ENCODE data around the gene MINDY1. TPM values are rescaled to one million over a fixed set of nuclear protein-coding genes. Genes with fewer than 3 reads are reported as not detected.

Gene MINDY1
- total and polyA plus RNA-seq, 12 donors, result 6.0 to 37.5 (median 22.3) TPM

DNA sequence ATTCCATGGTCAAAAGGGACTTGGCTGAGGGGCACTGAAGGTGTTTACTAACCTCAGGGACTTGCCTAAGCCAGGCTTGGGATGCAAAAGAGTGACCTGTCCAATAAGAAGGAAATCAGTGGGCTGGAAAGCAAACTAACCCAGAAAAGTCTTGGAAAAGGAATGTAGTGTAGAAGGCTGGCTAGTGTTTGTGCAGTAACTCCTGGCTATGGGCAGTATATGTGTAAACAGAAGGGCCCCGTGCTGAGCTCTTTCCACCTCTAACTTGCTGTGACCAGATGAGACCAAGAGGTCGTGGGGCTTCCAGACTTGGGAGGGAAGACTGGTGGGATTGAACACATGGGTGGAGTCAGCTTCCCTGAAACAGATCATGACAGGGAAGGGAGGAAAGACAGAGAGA is 4.1 kb downstream of the MINDY1 start:
- H3K27ac ChIP-seq, result peak overlapping the region in 1 of 5 donors; percentile 17
- 60 to 77% (median 68%) methylated on average over 2 of the region's 2 CpGs for WGBS, 4 donors
- no peaks in the 10 kb centered on the region for H3K27me3 ChIP-seq
- H3K4me3 ChIP-seq, result no peak overlapping the region
- DNase-seq, result no peak
- no peaks in the 10 kb centered on the region for H3K9me3 ChIP-seq (replicated peaks in 1 of 3)
- intact Hi-C loops (cut with DNase I), result no loop called here
- H3K4me1 ChIP-seq (replicated peaks in 1 of 2), result peaks cover 17 to 47% of the 10 kb centered on the region in 2 donors
- H3K36me3 ChIP-seq (replicated peaks in 1 of 2), result peaks cover 0 to 40% of the 10 kb centered on the region in 2 donors
- no peak for TF ChIP-seq POLR2A (IDR thresholded peaks at IDR 0.05)
- TF ChIP-seq, protein P1, sequence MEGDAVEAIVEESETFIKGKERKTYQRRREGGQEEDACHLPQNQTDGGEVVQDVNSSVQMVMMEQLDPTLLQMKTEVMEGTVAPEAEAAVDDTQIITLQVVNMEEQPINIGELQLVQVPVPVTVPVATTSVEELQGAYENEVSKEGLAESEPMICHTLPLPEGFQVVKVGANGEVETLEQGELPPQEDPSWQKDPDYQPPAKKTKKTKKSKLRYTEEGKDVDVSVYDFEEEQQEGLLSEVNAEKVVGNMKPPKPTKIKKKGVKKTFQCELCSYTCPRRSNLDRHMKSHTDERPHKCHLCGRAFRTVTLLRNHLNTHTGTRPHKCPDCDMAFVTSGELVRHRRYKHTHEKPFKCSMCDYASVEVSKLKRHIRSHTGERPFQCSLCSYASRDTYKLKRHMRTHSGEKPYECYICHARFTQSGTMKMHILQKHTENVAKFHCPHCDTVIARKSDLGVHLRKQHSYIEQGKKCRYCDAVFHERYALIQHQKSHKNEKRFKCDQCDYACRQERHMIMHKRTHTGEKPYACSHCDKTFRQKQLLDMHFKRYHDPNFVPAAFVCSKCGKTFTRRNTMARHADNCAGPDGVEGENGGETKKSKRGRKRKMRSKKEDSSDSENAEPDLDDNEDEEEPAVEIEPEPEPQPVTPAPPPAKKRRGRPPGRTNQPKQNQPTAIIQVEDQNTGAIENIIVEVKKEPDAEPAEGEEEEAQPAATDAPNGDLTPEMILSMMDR (IDR thresholded peaks at IDR 0.05), result no peak

DNA sequence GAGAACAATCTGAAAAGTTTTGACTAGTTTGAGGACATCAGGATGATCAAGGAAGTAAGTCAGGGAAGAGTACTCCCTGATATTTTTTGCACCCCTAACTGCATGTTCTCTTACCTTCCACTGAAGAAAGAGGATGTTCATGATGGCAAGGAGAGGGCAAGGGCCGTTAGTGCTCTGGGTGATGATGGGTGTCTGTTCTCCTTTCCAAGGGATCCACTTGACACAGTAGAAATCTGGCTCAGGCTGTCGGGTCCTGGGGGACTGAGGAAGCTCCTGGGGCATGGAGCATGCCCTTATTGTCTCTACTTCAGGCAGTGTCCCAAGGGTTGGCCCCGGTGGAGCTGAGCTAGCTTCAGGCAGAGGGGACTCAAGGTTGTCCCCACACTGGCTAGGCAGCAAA is 4.7 kb downstream of the MINDY1 start:
- WGBS, 4 donors, result 72 to 75% (median 74%) methylated on average over 2 to 3 of the region's 3 CpGs
- Histone ChIP-seq H3K4me3 (no peak overlapping the region), H3K36me3 (replicated peaks in 1 of 2) (peaks cover 0 to 46% of the 10 kb centered on the region in 2 donors), H3K9me3 (replicated peaks in 1 of 3) (no peaks in the 10 kb centered on the region), H3K4me1 (replicated peaks in 1 of 2) (peaks cover 12 to 41% of the 10 kb centered on the region in 2 donors), H3K27ac (no peak overlapping the region), H3K27me3 (no peaks in the 10 kb centered on the region)
- TF ChIP-seq POLR2A (IDR thresholded peaks at IDR 0.05), result no peak
- TF ChIP-seq, protein P1 (IDR thresholded peaks at IDR 0.05), result no peak
- intact Hi-C loops (cut with DNase I), result no loop called here
- DNase-seq, result no peak

DNA sequence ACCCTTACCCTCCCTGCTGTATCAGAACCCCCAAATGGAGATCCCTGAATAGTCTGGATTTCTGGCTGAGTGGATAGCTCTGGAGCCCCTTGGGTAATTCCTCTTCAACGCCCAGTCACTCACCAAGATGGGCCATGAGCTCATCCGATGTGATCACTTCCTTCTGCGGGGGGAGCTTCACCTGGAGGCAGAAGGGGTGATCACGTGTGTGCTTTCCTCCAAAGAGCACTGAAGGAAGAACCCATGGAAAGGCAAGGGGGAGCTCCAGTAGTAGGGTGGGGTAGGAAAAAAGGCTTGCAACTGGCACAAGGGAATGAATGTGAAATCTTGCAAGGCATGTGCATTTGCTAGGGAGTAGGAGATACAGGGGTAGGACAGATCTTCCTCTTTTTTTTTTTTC is 5.1 kb downstream of the MINDY1 start:
- intact Hi-C loops (cut with DNase I), result no loop called here
- no peak for TF ChIP-seq POLR2A (IDR thresholded peaks at IDR 0.05)
- TF ChIP-seq, protein P1 (IDR thresholded peaks at IDR 0.05), result no peak
- no peak overlapping the region for H3K4me3 ChIP-seq
- WGBS, 4 donors, result 49 to 73% (median 68%) methylated on average over 4 of the region's 4 CpGs
- H3K4me1 ChIP-seq (replicated peaks in 1 of 2), result peaks cover 8 to 38% of the 10 kb centered on the region in 2 donors
- no peaks in the 10 kb centered on the region for H3K9me3 ChIP-seq (replicated peaks in 1 of 3)
- DNase-seq, result no peak
- H3K27me3 ChIP-seq, result no peaks in the 10 kb centered on the region
- H3K36me3 ChIP-seq (replicated peaks in 1 of 2), result peaks cover 0 to 51% of the 10 kb centered on the region in 2 donors
- H3K27ac ChIP-seq, result no peak overlapping the region

DNA sequence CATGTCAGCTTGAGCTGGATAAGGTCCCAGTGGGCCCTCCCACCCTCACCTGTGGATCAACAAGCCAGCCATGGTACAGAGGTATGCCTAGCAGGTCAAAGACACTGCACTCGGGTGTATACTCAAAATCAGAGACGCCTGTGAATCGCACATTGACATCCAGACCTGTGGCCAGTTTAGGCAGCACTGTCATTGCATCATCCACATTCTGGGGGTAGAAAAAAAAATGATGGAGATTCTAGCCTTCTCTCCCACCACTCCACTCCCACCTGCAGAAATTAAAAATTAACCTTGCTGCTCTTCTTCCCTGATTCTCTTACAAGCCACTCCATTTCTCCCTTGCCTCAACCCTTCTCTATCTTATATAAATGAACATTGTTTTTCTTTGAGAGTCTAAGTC is 6.3 kb downstream of the MINDY1 start:
- no peak for TF ChIP-seq POLR2A (IDR thresholded peaks at IDR 0.05)
- TF ChIP-seq, protein P1 (IDR thresholded peaks at IDR 0.05), result no peak
- Histone ChIP-seq H3K9me3 (replicated peaks in 1 of 3) (no peaks in the 10 kb centered on the region), H3K36me3 (replicated peaks in 1 of 2) (peaks cover 0 to 52% of the 10 kb centered on the region in 2 donors), H3K27ac (no peak overlapping the region), H3K4me1 (replicated peaks in 1 of 2) (peaks cover 13 to 41% of the 10 kb centered on the region in 2 donors), H3K27me3 (no peaks in the 10 kb centered on the region), H3K4me3 (no peak overlapping the region)
- DNase-seq, result no peak
- 94 to 96% (median 95%) methylated on average over 3 of the region's 3 CpGs for WGBS, 4 donors
- intact Hi-C loops (cut with DNase I), result no loop called here

Data from adrenal gland (tissue), 12 donors.